ENCODE results near the gene PRR33.

DNA sequence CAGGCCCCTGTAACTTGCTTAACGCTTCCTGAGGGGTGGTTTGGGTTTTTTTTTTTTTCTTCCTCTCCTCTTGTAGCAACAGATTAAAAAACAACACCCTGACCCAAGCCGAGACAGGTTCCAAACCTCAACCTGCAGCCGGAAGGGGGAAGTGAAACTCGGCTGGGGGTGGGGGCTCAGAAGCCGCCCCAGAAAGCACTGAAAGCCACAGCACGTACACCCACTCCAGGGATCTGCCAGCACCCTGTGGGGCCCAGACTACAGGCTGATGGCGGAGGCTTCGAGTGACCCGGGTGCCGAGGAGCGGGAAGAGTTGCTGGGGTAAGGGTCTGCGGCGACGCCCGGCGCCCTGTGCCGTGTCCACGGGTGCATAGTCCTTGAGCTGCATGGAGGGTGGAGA lies 38.8 kb downstream of the PRR33 start, which contains the start of gene LSP1:
- TF ChIP-seq, protein P1, sequence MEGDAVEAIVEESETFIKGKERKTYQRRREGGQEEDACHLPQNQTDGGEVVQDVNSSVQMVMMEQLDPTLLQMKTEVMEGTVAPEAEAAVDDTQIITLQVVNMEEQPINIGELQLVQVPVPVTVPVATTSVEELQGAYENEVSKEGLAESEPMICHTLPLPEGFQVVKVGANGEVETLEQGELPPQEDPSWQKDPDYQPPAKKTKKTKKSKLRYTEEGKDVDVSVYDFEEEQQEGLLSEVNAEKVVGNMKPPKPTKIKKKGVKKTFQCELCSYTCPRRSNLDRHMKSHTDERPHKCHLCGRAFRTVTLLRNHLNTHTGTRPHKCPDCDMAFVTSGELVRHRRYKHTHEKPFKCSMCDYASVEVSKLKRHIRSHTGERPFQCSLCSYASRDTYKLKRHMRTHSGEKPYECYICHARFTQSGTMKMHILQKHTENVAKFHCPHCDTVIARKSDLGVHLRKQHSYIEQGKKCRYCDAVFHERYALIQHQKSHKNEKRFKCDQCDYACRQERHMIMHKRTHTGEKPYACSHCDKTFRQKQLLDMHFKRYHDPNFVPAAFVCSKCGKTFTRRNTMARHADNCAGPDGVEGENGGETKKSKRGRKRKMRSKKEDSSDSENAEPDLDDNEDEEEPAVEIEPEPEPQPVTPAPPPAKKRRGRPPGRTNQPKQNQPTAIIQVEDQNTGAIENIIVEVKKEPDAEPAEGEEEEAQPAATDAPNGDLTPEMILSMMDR (IDR thresholded peaks at IDR 0.05) = no peak
- TF ChIP-seq POLR2AphosphoS5 (IDR thresholded peaks at IDR 0.05) = no peak
- TF ChIP-seq POLR2A (IDR thresholded peaks at IDR 0.05) = no peak

Data from prostate gland (tissue), 2 donors.